GM19395 (cell line): Measurements from ENCODE around the gene PRADC1.

Experiments used
- ATAC-seq: cut with Tn5 transposase; IDR thresholded peaks from one replicate; pipeline ENCODE4 v1.9.1; 2021; ENCODE audit warnings: mild to moderate bottlenecking, moderate library complexity; ENCODE audit not compliant: unreplicated experiment

Gene PRADC1

GRCh38 chr2:73238149-73238548, 5.1 kb upstream of the PRADC1 start:
- no peak for ATAC-seq

GRCh38 chr2:73237168-73237567, 4.1 kb upstream of the PRADC1 start:
- no peak for ATAC-seq

GRCh38 chr2:73235315-73236028, 2.4 kb upstream of the PRADC1 start:
- ATAC-seq, result no peak

GRCh38 chr2:73233932-73234832, 1.1 kb upstream of the PRADC1 start, which contains the start of gene CCT7:
CCT7 (plus strand) TSS chr2:73234308; CDS start chr2:73234379, 71 bp downstream.
- peak; percentile 63 for ATAC-seq

GRCh38 chr2:73232403-73233153, 461 bp downstream of the PRADC1 start:
- peak; percentile 10 for ATAC-seq

GRCh38 chr2:73228631-73229030, 4.4 kb downstream of the PRADC1 start:
- ATAC-seq, result no peak

GRCh38 chr2:73227086-73227485, 6.0 kb downstream of the PRADC1 start:
- no peak for ATAC-seq

- ATAC-seq, result no peak
Observed at GRCh38 chr2:73225513-73226360, 7.3 kb downstream of the PRADC1 start.

- ATAC-seq, result no peak
Observed at GRCh38 chr2:73223821-73224220, 9.2 kb downstream of the PRADC1 start.

- no peak for ATAC-seq
Observed at GRCh38 chr2:73218298-73218697, 14.7 kb downstream of the PRADC1 start.

- no peak for ATAC-seq
Observed at GRCh38 chr2:73217826-73218225, 15.2 kb downstream of the PRADC1 start.

- no peak for ATAC-seq
Observed at GRCh38 chr2:73217160-73217559, 15.9 kb downstream of the PRADC1 start.

- ATAC-seq, result no peak
Observed at GRCh38 chr2:73215254-73215653, 17.8 kb downstream of the PRADC1 start.

- ATAC-seq, result peak; percentile 93
Observed at GRCh38 chr2:73214120-73215035, 18.7 kb downstream of the PRADC1 start, which contains the start of gene SMYD5. SMYD5 (plus strand) TSS chr2:73214245; CDS start chr2:73214267, 22 bp downstream.

GRCh38 chr2:73212448-73213176, 20.4 kb downstream of the PRADC1 start:
- peak; percentile 75 for ATAC-seq

- ATAC-seq, result no peak
Observed at GRCh38 chr2:73212098-73212447, 21.0 kb downstream of the PRADC1 start.

- no peak for ATAC-seq
Observed at GRCh38 chr2:73210696-73211095, 22.3 kb downstream of the PRADC1 start.

- no peak for ATAC-seq
Observed at GRCh38 chr2:73210019-73210418, 23.0 kb downstream of the PRADC1 start.

GRCh38 chr2:73208258-73208657, 24.8 kb downstream of the PRADC1 start:
- no peak for ATAC-seq
